ENCODE data around the gene UMODL1. TPM values are rescaled to one million over a fixed set of nuclear protein-coding genes. Genes with fewer than 3 reads are reported as not detected.

UMODL1 gene
- polyA plus RNA-seq, 4 donors, result 0.05 to 0.27 (median 0.09) TPM; not detected in 1

DNA sequence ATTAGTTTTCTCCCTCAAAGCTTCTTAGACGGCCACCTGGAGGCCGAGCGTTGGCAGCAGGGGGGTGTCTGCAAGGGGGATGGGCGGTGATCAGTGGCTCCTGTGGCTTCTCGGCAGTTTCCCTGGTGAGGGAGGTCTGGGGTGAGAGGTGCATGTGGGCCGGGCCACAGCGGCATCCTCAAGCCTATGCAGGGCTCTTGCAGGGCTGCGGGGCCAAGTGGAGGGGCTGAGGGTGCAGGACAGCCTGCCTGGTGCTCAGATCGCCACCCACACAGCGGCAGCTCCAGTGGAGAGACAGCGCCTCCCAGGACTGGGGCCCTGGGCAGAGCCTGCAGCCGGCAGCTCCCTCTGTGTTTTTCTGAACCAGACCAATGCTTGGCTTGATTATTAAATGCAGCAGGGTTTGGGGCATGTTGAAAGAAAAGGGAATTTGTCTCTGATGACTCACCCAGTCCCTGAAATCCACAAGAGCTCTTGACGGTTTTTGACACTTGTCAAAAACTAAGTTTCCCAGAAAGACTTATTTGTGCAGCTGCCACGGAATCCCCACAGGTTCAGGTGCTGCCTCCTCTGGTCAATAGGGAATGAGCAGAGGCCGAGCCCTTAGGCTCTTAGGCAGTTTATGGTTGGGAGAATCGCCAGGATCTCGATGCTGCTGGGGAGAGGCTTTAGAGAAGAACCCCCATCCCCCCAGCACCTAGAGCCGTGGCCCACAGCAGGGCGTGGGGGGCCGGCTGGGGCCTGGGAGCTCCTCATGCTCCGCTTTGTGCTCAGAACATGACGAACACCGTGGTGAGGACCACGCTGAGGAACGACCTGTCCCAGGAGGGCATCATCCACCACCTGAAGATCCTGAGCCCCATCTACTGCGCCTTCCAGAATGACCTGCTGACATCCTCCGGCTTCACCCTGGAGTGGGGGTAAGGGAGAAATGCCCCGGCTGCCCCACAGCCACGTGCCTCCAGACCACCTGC lies 54.7 kb downstream of the UMODL1 start:
- no peak for DNase-seq (ENCODE audit: low read depth in 4 of 4, low spot score in 2 of 4)

DNA sequence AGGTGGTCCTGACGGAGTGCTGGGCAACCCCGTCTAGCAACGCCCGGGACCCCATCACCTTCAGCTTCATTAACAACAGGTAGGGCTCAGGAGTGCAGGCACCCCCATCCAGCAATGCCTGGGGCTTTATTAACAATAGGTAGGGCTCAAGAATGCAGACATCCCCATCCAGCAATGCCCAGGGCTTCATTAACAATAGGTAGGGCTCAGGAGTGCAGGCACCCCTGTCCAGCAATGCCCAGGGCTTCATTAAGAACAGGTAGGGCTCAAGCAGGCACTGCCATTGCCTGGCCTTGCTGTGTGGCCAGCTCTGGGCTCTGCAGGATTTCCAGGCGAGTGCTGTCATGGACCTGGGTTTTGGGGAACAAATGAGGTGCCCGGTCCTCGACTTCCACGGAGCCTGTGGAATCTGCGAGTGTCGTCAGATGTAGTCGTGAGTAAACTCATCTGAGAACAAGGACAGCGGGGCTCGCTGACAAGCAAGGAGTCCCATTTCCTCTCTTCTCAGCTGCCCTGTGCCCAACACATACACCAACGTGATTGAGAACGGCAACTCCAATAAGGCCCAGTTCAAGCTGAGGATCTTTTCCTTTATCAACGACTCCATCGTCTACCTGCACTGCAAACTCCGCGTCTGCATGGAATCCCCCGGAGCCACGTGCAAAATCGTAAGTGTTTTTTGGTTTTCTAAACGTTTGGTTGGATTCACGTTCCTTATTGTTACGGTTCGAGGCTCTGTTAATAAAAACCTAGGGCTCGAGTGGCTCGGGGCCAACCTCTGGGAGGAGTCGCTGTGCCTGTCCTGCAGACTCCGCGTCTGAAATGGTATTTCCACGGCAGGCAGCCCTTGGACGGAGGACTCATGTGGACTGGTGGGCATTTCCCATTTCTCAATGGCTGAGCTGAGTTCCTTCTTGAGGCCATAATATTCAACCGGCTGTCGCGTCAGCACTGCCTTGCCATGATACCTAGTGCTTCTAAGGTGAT lies 56.3 kb downstream of the UMODL1 start:
- no peak for DNase-seq (ENCODE audit: low read depth in 4 of 4, low spot score in 2 of 4)

DNA sequence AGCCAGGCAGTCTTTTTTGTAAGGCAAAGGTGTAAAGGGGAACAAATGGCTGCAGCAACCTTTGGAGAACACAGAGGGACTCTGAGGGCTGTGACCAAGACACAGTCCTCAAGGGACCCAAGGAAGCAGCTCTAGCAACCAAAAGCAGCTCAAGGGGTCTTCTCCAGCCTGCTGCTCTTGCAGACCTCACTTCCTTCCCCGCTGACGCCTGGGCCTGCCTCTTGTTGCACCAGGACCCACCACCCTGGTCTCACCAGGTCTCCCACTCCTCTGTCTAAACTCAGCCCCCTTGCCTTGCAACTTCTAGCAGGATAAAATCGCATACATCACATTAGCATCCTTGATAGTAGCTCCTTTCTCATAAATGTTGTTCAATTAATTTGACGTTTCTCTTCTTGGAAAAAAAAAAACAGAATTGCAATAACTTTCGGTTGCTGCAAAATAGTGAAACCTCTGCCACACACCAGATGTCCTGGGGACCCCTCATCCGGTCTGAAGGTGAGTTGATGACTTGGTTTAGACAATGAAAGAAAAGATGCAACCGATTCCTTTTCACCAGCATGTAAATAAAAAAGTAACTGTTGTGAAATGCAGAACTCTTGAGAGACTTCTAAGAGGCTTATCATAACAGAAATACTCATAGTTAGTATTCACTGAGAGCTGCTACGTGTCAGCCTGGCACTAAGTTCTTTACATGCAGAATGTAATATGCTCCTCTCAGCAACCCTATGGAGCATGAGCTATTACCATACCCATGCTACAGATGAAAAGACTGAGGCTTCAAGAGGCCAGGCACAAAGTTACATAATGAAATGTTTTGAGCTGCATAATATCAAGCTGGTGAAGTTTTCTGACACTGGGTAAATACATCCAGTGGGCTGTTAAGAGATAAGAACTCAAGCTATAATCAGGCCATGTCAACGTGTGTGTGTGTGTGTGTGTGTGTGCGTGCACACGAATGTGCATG lies 58.5 kb downstream of the UMODL1 start:
- no peak for DNase-seq (ENCODE audit: low read depth in 4 of 4, low spot score in 2 of 4)

DNA sequence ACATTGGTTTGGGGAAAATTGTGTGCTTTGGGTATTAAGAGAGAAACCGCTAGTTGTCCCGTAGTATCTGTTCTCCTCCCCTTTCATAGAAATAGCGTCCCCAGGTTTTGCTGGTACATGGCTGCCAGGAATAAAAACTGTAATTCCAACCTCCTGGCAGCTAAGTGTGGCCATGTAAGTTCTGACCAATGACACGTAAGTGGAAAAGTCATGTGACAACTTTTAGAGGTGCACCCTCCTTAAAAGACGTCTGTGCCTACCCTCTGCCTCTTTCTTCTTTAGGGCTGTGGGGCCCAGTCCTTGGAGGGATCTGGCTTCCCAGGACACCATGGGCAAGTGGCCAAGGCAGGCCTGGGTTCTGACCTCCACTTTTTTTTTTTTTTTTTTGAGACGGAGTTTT lies 59.3 kb downstream of the UMODL1 start:
- no peak for DNase-seq (ENCODE audit: low read depth in 4 of 4, low spot score in 2 of 4)

DNA sequence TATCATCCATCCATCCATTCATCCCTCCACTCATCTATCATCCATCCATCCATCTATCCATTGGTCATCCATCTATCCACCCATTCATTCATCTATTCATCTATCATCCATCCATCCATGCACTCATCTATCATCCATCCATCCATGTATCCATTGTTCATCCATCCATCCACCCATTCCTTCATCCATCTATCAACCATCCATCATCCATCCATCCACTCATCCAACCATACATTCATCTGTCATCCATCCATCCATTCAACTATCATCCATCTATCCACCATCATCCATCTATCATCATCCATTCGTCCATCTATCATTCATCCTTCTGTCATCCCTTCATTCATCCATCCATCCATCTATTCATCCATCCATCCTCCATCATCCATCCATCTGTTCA lies 61.1 kb downstream of the UMODL1 start:
- DNase-seq (ENCODE audit: low read depth in 4 of 4, low spot score in 2 of 4), result no peak

DNA sequence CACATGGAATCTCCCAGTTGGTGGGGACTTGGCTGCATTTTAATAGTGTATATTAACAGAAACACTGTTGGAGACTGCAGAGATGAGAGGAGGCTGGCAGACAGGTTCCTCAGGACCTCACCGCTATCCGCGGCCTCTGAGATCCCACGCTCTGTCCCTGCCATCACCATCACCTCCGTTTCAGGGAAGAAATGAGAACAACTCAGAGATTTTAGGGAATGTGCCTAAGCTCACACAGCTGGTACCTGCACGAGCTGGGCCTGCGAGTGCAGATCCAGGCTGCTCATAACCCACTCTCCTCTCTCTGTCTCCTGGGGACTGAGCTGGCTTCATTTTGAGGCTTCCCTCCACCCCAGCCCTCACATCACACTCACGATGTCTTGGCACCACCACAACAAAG lies 62.0 kb downstream of the UMODL1 start:
- no peak for DNase-seq (ENCODE audit: low read depth in 4 of 4, low spot score in 2 of 4)

DNA sequence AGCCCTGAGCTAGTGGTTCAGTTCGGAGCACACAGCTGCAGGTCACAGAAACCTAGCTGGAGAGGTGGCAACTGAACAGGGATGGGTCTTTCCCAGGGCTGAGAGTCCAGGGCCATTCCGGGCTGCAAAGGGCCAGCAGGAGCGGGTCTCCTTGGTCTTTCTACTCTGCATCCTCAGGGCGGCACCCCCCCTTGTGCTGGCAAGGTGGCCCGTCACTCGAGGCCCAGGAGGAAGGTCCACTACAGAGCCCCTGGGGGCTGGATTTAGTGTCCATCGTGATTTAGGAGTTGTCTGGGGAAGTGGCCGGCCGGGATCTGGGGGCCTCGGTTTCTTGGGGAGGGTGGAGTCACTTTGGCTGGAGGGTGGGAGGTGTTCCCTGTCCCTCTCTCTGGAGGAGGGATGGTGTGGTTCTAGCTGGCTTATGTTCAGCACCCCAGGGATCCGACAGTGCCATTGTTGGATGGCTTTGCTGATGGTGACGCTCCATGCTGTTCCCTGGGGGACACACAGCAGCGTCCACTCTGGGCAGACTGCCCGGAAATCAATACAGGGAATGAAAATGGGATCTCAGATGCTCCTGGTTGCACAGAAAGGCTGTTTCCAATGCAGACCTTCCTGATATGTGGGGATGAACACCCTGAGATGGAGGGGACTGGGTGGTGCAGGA lies 64.4 kb downstream of the UMODL1 start:
- no peak for DNase-seq (ENCODE audit: low read depth in 4 of 4, low spot score in 2 of 4)

DNA sequence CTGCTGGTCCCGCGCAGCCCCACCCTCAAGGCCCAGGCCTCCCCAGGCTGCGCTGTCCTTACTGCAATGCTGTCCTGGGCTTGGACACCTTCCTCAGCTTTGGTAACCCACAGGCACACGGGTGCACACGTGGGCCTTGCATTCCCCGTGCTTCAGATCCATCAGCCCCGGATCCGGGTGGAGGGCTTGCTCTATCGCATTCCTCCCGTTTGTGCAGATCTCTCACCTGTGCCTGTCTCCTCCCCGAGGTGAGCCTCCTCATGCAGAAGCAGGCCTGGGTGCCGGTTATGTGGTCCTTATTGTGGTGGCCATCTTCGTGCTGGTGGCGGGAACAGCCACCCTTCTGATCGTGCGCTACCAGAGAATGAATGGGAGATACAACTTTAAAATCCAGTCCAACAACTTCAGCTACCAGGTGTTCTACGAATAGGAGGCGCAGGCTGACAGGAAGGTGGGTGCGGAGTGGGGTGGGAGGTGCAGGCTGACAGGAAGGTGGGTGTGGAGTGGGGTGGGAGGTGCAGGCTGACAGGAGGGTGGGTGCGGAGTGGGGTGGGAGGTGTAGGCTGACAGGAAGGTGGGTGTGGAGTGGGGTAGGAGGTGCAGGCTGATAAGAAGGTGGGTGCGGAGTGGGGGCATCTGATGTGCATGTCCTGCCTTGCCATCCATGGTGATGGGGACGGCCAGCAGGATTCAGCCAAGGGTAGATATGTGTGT lies 66.2 kb downstream of the UMODL1 start:
- no peak for DNase-seq (ENCODE audit: low read depth in 4 of 4, low spot score in 2 of 4)

DNA sequence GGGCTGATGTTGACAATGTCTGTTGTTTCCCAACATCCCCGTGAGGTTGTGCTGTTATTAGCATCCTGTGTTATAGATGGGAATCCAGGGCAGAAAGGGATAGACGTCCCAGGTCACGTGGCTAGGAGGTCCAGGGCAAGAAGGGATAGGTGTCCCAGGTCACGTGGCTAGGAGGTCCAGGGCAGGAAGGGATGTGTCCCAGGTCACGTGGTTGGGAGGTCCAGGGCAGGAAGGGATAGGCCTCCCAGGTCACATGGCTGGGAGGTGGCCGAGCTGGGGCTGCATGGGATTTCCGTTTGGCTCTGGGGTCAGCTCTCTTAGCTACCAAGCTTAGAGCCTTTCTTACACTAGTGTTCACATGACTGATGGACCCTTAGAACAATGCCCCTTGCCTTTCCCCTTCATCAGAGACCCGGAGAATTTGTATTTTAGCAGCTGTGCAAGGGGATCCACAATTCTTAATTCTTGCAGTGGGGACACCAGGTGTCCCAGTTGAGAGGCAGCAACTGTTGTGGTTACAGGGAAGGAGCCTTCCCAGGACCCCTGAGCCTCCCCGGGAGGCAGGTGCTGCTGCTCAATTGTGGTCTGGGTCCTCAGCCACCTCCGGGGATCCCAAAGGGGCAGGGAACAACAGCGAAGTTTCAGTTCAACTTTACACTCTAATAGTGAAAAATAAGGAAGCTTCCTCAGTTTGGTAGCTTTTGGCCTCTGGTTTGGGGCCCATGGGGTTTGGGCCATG lies 69.2 kb downstream of the UMODL1 start:
- DNase-seq (ENCODE audit: low read depth in 4 of 4, low spot score in 2 of 4), result no peak

DNA sequence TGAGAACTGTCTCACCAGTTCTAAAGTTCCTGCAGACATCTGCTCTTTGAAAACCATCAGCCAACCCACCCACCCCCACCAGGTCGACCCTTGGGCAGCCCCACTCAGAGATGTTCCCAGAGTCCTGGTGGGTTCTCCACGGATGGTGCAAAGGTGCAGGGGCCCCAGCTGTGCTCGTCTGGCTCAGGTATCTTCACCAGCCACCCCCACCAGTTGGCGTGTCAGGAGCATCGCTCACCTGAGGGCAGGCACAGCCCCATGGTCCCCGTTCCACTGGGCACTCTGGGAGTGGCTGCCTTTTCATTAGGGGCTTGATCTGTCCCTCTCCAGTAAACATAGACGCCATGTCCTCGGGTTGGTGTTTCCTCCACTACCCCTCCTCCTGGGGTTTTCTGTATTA lies 70.5 kb downstream of the UMODL1 start:
- DNase-seq (ENCODE audit: low read depth in 4 of 4, low spot score in 2 of 4), result no peak

DNA sequence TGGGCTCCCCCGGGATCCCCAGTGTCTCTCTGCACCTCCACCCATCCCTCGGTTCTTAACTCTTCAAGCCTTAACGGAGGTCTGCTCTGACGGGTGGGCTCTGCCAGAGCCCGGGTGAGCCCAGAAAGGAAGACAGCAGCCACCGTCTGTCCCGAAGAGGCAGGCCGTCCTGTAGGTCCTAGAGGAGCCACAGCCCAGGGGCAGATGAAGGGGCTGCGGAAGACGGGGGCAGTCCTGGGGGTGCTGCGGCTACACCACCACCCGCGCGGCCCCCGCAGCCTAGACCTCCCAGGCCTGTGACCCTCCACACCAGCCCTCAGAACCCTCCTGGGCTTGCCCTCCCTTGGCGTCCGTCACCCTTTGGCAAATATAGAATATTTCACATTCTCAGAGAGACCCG lies 71.0 kb downstream of the UMODL1 start:
- no peak for DNase-seq (ENCODE audit: low read depth in 4 of 4, low spot score in 2 of 4)

DNA sequence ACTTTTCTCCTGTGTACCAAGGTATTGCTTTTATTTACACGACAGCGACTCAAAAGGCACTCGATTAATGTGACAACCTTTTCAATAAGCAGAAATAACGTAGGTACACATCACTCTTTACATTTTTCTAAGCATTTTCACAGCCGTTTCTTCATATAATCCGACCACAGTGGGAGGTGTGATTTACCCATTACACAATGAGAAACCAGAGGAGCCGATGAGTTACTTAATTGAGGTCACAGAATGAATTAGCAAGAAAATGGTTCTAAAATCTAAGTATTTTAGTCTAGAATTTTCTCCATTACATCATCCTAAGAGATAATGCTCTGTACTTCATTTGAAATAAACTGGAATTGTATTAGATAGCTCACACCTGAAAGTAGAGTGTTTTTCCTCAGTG lies 71.5 kb downstream of the UMODL1 start:
- DNase-seq (ENCODE audit: low read depth in 4 of 4, low spot score in 2 of 4), result no peak

DNA sequence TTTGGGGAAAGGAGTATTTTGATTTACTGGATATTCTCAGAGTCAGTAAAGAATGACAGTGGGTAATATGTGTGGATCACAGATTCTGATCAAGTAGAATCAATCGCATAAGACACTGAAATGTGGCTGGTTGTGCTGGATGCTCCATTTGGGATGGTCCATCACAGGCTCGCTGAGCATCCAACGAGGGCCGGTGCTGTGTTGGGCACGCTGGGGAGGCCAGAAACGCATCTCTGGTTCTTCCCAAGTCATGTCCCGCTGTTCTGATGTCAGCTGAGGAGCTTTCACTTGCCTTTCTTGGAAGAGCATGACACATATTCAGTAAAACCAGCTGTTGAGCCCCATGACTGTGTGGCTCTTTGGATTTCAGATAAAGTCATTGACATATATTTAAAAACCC lies 72.0 kb downstream of the UMODL1 start:
- DNase-seq (ENCODE audit: low read depth in 4 of 4, low spot score in 2 of 4), result no peak

DNA sequence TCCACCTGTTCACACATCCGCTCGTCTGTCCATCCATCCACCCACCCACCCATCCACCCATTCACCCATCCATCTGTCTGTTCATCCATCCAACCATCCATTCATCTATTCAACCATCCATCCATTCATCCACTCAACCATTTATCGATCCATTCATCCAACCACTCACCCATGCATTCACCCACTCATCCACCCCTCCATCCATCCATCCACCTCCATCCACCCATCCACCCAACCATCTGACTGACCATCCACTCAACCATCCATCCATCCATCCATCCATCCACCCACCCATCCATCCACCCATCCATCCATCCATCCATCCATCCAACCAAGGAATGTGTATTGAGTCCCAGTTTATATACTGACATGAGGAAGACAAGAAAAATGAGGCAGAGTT lies 73.1 kb downstream of the UMODL1 start:
- DNase-seq (ENCODE audit: low read depth in 4 of 4, low spot score in 2 of 4), result no peak

DNA sequence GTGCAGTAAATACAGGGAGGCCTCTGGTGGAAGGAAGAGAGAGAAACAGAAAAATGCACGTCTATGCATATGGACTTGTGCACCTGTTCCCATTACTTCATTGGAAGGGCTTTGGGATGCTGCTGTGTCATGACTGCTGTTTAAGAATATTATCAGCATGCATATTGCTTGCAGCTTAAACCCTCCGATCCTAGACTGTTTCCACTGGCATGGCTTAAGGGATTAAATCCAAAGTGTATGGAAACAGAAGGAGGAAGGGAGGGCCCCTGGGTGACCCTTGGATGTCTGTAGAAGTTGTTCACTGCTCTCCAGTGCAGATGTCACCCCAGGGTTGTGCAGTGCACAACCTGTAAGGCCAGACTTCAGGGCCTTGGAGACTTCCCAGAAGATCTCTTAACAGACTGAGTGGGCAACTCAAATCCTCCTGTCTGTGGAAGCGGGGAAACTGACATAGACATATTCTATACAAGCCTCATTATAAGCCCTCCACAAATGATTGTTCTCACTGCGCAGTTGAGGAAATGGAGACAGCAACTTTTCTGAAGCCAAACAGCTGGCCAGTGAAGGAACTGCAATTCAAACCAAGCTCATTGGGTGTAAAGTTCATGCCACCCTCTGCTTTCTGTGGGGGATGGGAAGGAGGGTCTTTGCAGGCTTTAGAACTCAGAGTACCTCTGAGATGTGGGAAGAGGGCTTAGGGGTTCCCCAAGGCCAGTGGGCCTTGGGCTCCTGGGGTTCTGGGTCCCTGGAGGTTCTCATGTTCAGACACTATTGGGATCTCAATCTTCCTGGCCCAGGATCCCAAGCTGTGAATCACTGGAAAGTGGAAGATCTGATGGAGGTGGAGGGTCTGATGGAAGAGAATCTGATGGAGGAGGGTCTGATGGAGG lies 73.8 kb downstream of the UMODL1 start:
- no peak for DNase-seq (ENCODE audit: low read depth in 4 of 4, low spot score in 2 of 4)

DNA sequence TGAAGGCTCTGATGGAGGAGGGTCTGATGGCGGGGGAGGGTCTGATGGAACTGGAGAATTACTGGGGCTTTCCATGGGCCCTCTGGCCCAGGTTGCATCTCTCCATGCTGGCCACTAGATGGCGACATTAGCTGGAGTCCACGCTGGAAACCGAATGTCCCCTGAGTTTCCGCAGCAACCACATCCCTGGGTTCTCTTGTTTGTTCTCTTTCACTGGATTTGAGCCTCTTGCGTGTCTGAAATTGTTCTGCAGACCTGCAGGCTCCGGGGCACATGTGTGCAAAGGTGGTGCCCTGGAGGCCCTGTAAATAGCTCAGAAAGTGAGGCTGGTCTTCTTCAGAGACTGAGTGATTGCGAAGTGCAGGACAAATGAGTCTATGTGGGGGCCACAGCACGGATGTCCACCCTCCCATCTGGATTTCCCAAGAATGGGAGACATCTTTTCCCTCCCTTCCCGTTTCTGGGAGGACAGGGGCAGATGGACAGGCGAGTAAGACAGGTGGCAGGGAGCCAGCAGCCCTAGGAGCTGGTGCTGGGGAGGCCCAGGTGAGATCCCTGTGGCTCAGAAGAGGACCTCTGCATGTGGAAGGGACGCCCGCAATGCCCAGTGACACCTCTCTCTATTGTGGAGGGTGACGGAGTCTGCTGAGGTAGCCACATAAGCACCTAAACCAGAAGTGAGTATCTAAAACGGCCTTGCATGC lies 74.6 kb downstream of the UMODL1 start:
- DNase-seq (ENCODE audit: low read depth in 4 of 4, low spot score in 2 of 4), result peak in 2 of 4 donors; percentile 46 to 48
